GM10266 (cell line): ENCODE results near the gene ABRAXAS1.
"Not testable (repeated sequence)": the region's sequence is repeated elsewhere in the genome, so short reads cannot be mapped to it uniquely, and the experiment has no call there.

Experiments used
- DNase-seq: peaks from one replicate; pipeline ENCODE4 v3.0.0; 2012; ENCODE audit errors: extremely low spot score
- CTCF ChIP-seq: IDR thresholded peaks from 2 replicates; pipeline ENCODE4 v1.5.1; 2012; ENCODE audit warnings: mild to moderate bottlenecking, low read depth; ENCODE audit not compliant: control insufficient read depth, insufficient read depth; ENCODE audit errors: missing control alignments

ABRAXAS1 gene

GRCh38 chr4:83484500-83485461, at the start of gene ABRAXAS1:
ABRAXAS1 (minus strand) TSS chr4:83485100; CDS start chr4:83485072, 28 bp downstream.
- no peak for TF ChIP-seq CTCF
- peak; percentile 98 for DNase-seq

GRCh38 chr4:83527671-83528070, 42.8 kb upstream of the ABRAXAS1 start:
- no peak for DNase-seq
- TF ChIP-seq CTCF = no peak

- no peak for TF ChIP-seq CTCF
- no peak for DNase-seq
Observed at GRCh38 chr4:83522239-83522638, 37.3 kb upstream of the ABRAXAS1 start.

GRCh38 chr4:83516042-83516772, 31.3 kb upstream of the ABRAXAS1 start:
- TF ChIP-seq CTCF = no peak
- DNase-seq = no peak

GRCh38 chr4:83510442-83510841, 25.5 kb upstream of the ABRAXAS1 start:
- no peak for TF ChIP-seq CTCF
- DNase-seq = no peak

- TF ChIP-seq CTCF = peak; percentile 54
- DNase-seq = not testable (repeated sequence)
Observed at GRCh38 chr4:83509156-83509585, 24.3 kb upstream of the ABRAXAS1 start.
